Stimulated activated CD4-positive, alpha-beta T cell treated with anti-CD3 and anti-CD28 coated beads, Interleukin-1b, Interleukin-23, amount 100 ng/mL, for 4 hours (primary cell): Measurements from ENCODE around the gene PTCD1.

ENCODE experiments used
- DNase-seq, 2 donors: peaks; one replicate each; pipeline ENCODE4 v3.0.0-alpha.2; 2020; ENCODE audit warnings: low read depth in 2 of 2

PTCD1 gene, protein sequence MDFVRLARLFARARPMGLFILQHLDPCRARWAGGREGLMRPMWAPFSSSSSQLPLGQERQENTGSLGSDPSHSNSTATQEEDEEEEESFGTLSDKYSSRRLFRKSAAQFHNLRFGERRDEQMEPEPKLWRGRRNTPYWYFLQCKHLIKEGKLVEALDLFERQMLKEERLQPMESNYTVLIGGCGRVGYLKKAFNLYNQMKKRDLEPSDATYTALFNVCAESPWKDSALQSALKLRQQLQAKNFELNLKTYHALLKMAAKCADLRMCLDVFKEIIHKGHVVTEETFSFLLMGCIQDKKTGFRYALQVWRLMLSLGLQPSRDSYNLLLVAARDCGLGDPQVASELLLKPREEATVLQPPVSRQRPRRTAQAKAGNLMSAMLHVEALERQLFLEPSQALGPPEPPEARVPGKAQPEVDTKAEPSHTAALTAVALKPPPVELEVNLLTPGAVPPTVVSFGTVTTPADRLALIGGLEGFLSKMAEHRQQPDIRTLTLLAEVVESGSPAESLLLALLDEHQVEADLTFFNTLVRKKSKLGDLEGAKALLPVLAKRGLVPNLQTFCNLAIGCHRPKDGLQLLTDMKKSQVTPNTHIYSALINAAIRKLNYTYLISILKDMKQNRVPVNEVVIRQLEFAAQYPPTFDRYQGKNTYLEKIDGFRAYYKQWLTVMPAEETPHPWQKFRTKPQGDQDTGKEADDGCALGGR

DNA sequence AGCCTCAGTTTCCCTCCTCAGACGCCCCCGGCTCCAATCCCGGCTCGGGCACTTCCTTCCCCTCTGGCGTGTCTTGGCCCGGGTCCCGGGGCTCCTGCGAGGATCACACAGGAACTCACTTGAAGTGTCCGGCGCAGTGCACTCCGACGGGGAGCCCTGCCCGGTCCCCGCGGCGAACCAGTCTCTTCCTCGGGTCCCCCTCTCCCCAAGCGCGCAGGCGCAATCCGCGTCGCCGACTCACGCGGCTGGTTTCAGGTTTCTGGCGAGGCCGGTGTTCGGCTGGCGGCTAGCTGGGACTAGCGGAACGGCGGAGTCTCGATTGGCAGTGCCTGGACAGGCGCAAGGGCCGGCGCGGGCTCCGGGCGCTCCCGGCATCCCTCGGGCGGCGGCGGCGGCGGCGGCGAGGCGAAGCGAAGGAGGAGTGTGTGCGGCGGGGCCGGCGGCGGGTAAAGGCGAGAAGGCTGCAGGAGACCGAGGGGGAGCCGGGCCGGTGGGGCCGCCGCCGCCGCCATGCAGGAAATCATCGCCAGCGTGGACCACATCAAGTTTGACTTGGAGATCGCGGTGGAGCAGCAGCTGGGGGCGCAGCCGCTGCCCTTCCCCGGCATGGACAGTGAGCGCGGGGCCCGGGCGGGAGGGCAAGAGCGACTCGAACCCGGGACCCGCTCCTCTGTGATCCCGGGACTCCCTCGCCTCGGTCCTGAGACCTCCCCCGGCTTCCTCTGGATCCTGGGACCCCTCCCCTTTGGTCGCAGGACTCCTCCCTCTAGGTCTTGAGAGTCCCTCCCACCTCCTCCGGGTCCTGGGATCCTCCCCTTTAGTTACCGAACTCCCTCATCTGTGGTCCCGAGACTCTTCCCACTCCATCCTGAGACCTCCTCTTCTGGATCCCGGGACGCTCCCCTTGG, at the start of gene PTCD1, which contains the start of gene CPSF4:
TSS of gene PTCD1 (minus strand) at position 226 of the 908 bp plus-strand sequence. CDS start 3,556 bp downstream, outside the sequence.
TSS of gene CPSF4 (plus strand) at position 371 of the 908 bp plus-strand sequence. CDS start at position 511, 140 bp downstream.
- peak; percentile 86 to 90 for DNase-seq

DNA sequence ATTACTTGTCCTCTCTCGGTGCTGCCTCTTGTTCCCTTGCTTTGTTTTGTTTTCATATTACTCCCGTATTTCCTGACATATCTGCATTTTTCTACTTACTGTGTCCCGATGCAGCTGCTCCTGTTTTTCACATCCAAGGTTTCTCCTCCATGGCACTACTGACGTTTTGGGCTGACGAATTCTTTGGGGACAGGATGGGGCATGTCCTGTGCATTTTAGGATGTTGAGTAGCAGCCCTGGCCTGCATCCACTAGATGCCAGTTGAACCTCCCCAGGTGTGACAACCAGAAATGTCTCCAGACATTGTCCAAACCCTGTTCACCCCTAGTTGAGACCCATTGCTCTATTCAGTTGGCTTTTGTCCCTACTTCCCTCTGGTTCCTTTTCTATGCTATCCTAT, 46.5 kb upstream of the PTCD1 start:
- DNase-seq, result no peak

- no peak for DNase-seq
Observed at GRCh38 chr7:99478464-99479440, 40.2 kb upstream of the PTCD1 start.

GRCh38 chr7:99476107-99476506, 37.5 kb upstream of the PTCD1 start:
- no peak for DNase-seq

DNA sequence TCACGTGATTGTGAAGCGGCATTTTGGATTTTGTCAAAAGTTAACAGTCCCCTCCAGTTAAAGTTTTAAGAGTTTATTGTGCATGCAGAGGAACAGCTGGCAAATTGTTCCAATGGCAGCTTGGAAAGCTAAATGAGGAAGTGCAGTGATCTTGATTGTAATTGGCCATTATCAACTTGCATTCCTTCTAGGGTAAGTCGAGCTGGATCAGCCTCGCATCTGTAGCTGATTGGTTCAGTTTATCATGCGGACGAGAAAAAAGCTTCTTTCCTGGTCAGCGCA, 34.7 kb upstream of the PTCD1 start:
- DNase-seq, result no peak

DNA sequence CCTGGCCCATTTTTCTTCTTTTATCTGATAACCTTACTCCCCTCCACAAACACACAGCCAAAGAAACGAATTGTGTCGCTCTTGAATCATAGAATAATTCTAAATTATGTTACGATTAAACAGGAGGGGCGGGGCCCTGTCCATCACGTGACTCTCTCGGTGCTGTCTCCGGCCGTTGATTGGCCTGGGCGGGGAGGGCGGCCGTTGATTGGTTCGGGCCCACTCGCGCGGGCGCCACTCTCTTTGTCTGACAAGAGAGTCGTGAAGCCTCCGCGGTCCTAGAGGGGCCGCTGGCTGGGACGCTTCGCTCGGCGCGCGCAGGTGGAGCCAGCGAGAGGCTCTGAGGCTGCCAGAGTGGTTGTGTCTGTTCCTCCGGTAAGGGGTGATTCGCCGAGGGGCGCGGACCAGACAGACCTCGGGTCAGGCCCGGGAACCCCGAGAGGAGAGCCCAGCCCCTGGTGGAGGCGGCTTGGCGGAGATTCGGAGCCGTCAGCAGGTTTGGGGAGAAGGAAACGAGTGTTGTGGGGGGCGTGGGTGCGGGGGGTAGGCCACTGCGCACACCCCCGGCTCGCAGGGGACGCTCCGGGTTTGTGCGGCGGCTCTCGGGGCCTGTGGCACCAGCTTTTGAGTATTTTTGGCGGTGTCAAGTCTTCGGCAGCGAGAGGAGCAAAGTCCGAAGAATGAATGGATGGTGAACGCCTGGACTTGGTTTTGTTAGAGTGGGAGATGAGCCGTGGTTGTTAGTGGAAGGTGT, 34.1 kb upstream of the PTCD1 start, which contains the start of gene ZNF789:
TSS of gene ZNF789 (plus strand) at position 330 of the 754 bp plus-strand sequence. CDS start 3,567 bp downstream, outside the sequence.
- peak; percentile 96 to 97 for DNase-seq

GRCh38 chr7:99469381-99470065, 30.9 kb upstream of the PTCD1 start:
- DNase-seq, result no peak

- DNase-seq, result no peak
Observed at GRCh38 chr7:99468336-99468918, 29.8 kb upstream of the PTCD1 start.

GRCh38 chr7:99465421-99465768, 26.8 kb upstream of the PTCD1 start:
- DNase-seq, result no peak

GRCh38 chr7:99461221-99461620, 22.6 kb upstream of the PTCD1 start:
- no peak for DNase-seq

GRCh38 chr7:99460651-99461050, 22.1 kb upstream of the PTCD1 start:
- no peak for DNase-seq

GRCh38 chr7:99459087-99459486, 20.5 kb upstream of the PTCD1 start:
- no peak for DNase-seq

- DNase-seq, result no peak
Observed at GRCh38 chr7:99457650-99458493, 19.3 kb upstream of the PTCD1 start.

DNA sequence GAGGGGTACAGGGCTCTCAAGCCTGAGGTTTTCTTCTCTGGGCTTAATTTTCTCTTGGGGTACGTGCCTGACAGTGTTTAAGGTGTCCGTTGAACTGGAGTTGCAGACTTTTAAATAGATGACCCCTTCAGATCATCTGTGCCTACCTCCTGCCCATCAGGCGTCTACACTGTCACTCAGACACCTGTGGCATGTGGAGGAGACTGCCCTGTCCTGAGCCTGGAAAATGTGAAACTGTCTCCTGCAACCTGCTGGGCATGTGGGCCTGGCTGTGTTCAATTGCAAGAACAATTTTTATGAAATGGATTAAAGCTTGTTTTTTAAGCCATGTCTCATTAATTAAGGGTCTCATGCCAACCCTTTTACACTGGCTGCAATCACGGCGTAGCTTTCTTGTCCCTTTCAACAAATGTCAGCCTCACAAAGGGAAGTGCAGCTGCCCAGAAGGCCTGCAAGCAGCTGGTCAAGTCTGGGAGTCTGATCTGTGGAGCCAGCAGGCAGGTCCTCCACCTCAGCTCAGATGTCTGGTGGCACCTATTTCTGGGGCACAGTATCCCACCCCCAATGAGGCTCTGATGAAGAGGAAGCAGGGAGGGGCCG, 18.6 kb upstream of the PTCD1 start:
- DNase-seq, result no peak

DNA sequence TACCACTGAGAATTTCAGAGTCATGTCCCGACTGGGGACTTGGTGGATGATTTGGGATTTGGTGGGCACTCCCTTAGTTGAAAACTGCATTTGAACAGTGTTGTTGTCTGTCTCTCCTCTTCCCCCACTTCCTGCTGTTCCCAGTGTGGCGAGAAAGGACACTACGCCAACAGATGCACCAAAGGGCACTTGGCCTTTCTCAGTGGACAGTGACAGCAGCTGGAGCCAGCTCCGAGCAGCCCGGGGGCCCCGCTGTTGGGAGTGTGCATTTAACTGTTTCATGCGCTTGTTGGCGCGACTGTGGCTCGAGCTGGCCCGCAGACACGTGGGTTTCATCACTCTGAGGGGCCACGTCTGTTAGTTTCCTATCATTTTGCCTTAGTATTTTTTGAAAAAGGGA, 17.7 kb upstream of the PTCD1 start:
- no peak for DNase-seq

- no peak for DNase-seq
Observed at GRCh38 chr7:99455874-99456273, 17.3 kb upstream of the PTCD1 start.

- DNase-seq, result no peak
Observed at GRCh38 chr7:99453105-99453504, 14.5 kb upstream of the PTCD1 start.

- no peak for DNase-seq
Observed at GRCh38 chr7:99452541-99452940, 13.9 kb upstream of the PTCD1 start.
